HL-60 (cell line): Measurements from ENCODE around the gene PHKG2.

Source experiments
- GABPA ChIP-seq: IDR thresholded peaks from 2 replicates; pipeline ENCODE4 v1.6.1; 2012; ENCODE audit warnings: low read depth
- POLR2AphosphoS5 ChIP-seq: IDR thresholded peaks from 2 replicates; pipeline ENCODE4 v1.6.1; 2012; ENCODE audit warnings: low read depth
- TF ChIP-seq, protein P1 (sequence below): IDR thresholded peaks from one replicate; pipeline ENCODE4 v1.5.1; 2011; ENCODE audit warnings: low read length, control low read depth, inconsistent platforms; ENCODE audit not compliant: insufficient read depth

- TF ChIP-seq, protein P1, sequence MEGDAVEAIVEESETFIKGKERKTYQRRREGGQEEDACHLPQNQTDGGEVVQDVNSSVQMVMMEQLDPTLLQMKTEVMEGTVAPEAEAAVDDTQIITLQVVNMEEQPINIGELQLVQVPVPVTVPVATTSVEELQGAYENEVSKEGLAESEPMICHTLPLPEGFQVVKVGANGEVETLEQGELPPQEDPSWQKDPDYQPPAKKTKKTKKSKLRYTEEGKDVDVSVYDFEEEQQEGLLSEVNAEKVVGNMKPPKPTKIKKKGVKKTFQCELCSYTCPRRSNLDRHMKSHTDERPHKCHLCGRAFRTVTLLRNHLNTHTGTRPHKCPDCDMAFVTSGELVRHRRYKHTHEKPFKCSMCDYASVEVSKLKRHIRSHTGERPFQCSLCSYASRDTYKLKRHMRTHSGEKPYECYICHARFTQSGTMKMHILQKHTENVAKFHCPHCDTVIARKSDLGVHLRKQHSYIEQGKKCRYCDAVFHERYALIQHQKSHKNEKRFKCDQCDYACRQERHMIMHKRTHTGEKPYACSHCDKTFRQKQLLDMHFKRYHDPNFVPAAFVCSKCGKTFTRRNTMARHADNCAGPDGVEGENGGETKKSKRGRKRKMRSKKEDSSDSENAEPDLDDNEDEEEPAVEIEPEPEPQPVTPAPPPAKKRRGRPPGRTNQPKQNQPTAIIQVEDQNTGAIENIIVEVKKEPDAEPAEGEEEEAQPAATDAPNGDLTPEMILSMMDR, result no peak
- TF ChIP-seq POLR2AphosphoS5 (0 out of 2 replicates have a peak, but pooled peaks have one; percentile 35), GABPA (no peak)
Measured at GRCh38 chr16:30723725-30724355, 24.4 kb upstream of the PHKG2 start.
